Smooth muscle cell (in vitro differentiated cells): ENCODE results near the gene LDLRAP1. TPM values are rescaled to one million over a fixed set of nuclear protein-coding genes. Genes with fewer than 3 reads are reported as not detected.

ENCODE experiments used
- DNase-seq: peaks from one replicate; lab custom pipeline; 2025; ENCODE audit not compliant: unreplicated experiment; lab: John Stamatoyannopoulos, UW
- H2AFZ ChIP-seq: fragments of 200-600 bp; sonication (generic); 2 replicates; pipeline ENCODE4 v1.6.0; 2016; ENCODE audit warnings: antibody characterized with exemption, low read depth, mild to moderate bottlenecking
- H3F3A ChIP-seq: fragments of 200-600 bp; sonication (generic); 2 replicates; pipeline ENCODE4 v1.6.0; 2017; ENCODE audit warnings: antibody characterized with exemption, low read depth
- H3K27ac ChIP-seq: fragments of 200-600 bp; sonication (generic); 2 replicates; pipeline ENCODE4 v1.5.1; 2016; ENCODE audit warnings: low read depth, mild to moderate bottlenecking
- H3K27me3 ChIP-seq: fragments of 200-600 bp; sonication (generic); 2 replicates; pipeline ENCODE4 v1.6.1; 2016; ENCODE audit warnings: low read depth, mild to moderate bottlenecking
- H3K36me3 ChIP-seq: fragments of 200-600 bp; sonication (generic); 2 replicates; pipeline ENCODE4 v1.5.1; 2016; ENCODE audit warnings: low read depth
- H3K4me1 ChIP-seq: fragments of 200-600 bp; sonication (generic); 2 replicates; pipeline ENCODE4 v1.5.1; 2016; ENCODE audit warnings: low read depth
- H3K4me2 ChIP-seq: fragments of 200-600 bp; sonication (generic); 2 replicates; pipeline ENCODE4 v1.6.0; 2016; ENCODE audit warnings: mild to moderate bottlenecking
- H3K4me3 ChIP-seq: fragments of 200-600 bp; sonication (generic); 2 replicates; pipeline ENCODE4 v1.5.1; 2016; ENCODE audit warnings: mild to moderate bottlenecking
- H3K79me2 ChIP-seq: fragments of 200-600 bp; sonication (generic); 2 replicates; pipeline ENCODE4 v1.6.0; 2016; ENCODE audit warnings: low read depth, mild to moderate bottlenecking
- H3K9ac ChIP-seq: fragments of 200-600 bp; sonication (generic); 2 replicates; pipeline ENCODE4 v1.6.0; 2016; ENCODE audit warnings: low read depth
- H3K9me3 ChIP-seq: fragments of 200-600 bp; sonication (generic); replicated peaks from 2 replicates; pipeline ENCODE4 v1.5.1; 2016; ENCODE audit warnings: low read depth
- H4K20me1 ChIP-seq: fragments of 200-600 bp; sonication (generic); 2 replicates; pipeline ENCODE4 v1.6.0; 2016; ENCODE audit warnings: low read depth
- WGBS: methylation state at CpG from one replicate; pipeline ENCODE4 v1.1.7; 2016; ENCODE audit warnings: low lambda C conversion rate; 5-methylcytosine and 5-hydroxymethylcytosine counted together
- polyA plus RNA-seq: library from polyadenylated mRNA; unstranded; fragments of >200 nt; fragmentation: Nextera tagmentation; extraction: Ambion mirVana; gene quantifications from 2 replicates; pipeline ENCODE4 v1.2.1, GENCODE V29; 2016
- total RNA-seq: library from RNA; depleted of rRNA; stranded (reverse); fragments of >200 nt; gene quantifications from 2 replicates; pipeline ENCODE4 v1.2.3, GENCODE V29; 2014
- TF ChIP-seq, protein P1 (sequence below): fragments of 200-600 bp; sonication (generic); IDR thresholded peaks from 2 replicates; pipeline ENCODE4 v1.5.1; 2017; ENCODE audit warnings: borderline replicate concordance, mild to moderate bottlenecking, antibody characterized with exemption; ENCODE audit not compliant: insufficient read depth, poor library complexity, severe bottlenecking

The LDLRAP1 gene
- total and polyA plus RNA-seq, 2 experiments from 2014 or later = 19.5 to 39.0 TPM

- TF ChIP-seq, protein P1, sequence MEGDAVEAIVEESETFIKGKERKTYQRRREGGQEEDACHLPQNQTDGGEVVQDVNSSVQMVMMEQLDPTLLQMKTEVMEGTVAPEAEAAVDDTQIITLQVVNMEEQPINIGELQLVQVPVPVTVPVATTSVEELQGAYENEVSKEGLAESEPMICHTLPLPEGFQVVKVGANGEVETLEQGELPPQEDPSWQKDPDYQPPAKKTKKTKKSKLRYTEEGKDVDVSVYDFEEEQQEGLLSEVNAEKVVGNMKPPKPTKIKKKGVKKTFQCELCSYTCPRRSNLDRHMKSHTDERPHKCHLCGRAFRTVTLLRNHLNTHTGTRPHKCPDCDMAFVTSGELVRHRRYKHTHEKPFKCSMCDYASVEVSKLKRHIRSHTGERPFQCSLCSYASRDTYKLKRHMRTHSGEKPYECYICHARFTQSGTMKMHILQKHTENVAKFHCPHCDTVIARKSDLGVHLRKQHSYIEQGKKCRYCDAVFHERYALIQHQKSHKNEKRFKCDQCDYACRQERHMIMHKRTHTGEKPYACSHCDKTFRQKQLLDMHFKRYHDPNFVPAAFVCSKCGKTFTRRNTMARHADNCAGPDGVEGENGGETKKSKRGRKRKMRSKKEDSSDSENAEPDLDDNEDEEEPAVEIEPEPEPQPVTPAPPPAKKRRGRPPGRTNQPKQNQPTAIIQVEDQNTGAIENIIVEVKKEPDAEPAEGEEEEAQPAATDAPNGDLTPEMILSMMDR = no peak
- Histone ChIP-seq H3K9ac (no peak overlapping the region), H3K4me1 (peaks cover 4% of the 10 kb centered on the region), H3K4me2 (no peak overlapping the region), H2AFZ (no peak overlapping the region), H3K27me3 (no peaks in the 10 kb centered on the region), H3F3A (peaks cover 3% of the 10 kb centered on the region), H3K27ac (no peak overlapping the region), H4K20me1 (peaks cover 64% of the 10 kb centered on the region), H3K9me3 (no peaks in the 10 kb centered on the region), H3K36me3 (no peaks in the 10 kb centered on the region), H3K4me3 (no peak overlapping the region), H3K79me2 (peaks cover 3% of the 10 kb centered on the region)
- DNase-seq = no peak
- 95% methylated on average over 4 of the region's 4 CpGs for WGBS
These were observed 17.4 kb downstream of the LDLRAP1 start for GRCh38 chr1:25560788-25561187.

DNA sequence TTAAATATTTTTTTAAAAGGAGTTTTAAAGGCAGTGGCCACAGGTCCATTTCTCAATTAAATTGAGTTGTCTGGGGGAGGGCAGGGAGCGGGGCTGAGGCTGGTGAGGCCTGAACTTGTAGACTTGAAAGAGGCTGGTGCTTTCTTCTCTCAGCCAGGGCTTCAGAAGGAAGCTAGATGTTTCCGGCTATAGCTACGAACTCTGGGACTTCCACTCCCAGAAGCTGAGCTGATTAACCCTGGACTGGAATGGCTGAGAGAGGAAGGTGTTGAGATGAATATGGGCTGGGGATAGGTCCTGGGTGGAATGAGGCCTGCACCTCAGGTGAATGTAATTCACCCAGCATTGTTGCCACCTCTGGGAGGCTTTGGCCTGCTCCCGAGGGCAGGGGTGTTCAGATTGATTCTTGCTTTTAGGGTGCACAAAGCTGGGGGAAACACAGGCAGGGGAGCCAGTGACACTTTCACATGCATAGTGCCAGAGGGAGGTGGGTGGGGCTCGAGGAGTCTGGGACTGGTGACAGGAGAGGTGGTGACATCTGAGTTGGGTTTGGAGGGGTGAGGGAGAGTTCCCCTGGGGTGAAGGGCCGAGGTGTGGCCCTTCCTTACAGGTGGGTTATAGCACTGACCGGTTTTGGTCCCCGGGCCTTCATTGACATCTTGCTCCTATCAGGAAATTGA lies 18.2 kb downstream of the LDLRAP1 start:
- DNase-seq = no peak
- TF ChIP-seq, protein P1 = no peak
- Histone ChIP-seq H4K20me1 (peaks cover 56% of the 10 kb centered on the region), H3F3A (peaks cover 4% of the 10 kb centered on the region), H3K9ac (no peak overlapping the region), H3K36me3 (no peaks in the 10 kb centered on the region), H3K27ac (no peak overlapping the region), H3K4me3 (no peak overlapping the region), H3K9me3 (no peaks in the 10 kb centered on the region), H3K4me2 (no peak overlapping the region), H3K79me2 (no peaks in the 10 kb centered on the region), H2AFZ (no peak overlapping the region), H3K4me1 (peaks cover 12% of the 10 kb centered on the region), H3K27me3 (no peaks in the 10 kb centered on the region)
- 88% methylated on average over 8 of the region's 8 CpGs for WGBS

- DNase-seq = no peak
- Histone ChIP-seq H3K27ac (no peak overlapping the region), H3F3A (peaks cover 4% of the 10 kb centered on the region)
These were observed 18.9 kb downstream of the LDLRAP1 start for GRCh38 chr1:25562101-25562927.

More at GRCh38 chr1:25562101-25562927, 18.9 kb downstream of the LDLRAP1 start:
- H3K36me3 ChIP-seq = no peaks in the 10 kb centered on the region
- no peak overlapping the region for H3K4me2 ChIP-seq
- H3K9me3 ChIP-seq = no peaks in the 10 kb centered on the region
- H2AFZ ChIP-seq = no peak overlapping the region
- no peaks in the 10 kb centered on the region for H3K27me3 ChIP-seq
- no peak overlapping the region for H3K4me3 ChIP-seq
- peaks cover 49% of the 10 kb centered on the region for H4K20me1 ChIP-seq
- WGBS = 87% methylated on average over 8 of the region's 8 CpGs
- H3K9ac ChIP-seq = no peak overlapping the region
- TF ChIP-seq, protein P1 = no peak
- H3K4me1 ChIP-seq = peaks cover 17% of the 10 kb centered on the region
- H3K79me2 ChIP-seq = no peaks in the 10 kb centered on the region
